ENCODE data around the gene JAZF1. TPM values are rescaled to one million over a fixed set of nuclear protein-coding genes. Genes with fewer than 3 reads are reported as not detected.

Gene JAZF1
- total and polyA plus RNA-seq, 5 donors from 2014 or later, result 6.4 to 30.7 (median 7.6) TPM

DNA sequence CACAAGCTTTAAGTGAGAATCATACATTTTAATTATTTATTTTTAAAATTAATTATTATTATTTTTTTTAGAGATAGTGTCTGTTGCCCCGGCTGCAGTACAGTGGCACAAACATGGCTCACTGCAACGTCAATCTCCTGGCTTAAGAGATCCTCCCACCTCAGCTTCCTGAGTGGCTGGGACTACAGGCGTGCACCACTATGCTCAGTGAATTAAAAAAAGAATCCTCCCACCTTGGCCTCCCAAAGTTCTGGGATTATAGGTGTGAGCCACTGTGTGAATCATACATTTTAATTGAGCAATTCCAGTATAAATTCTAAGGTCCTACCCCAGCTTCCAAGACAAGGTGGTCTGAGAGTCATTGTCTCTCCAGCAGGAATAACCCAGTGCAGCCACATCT, 172.4 kb downstream of the JAZF1 start:
- no peaks in the 10 kb centered on the region for H3K27me3 Mint-ChIP-seq
- DNase-seq (no peak), ATAC-seq (ENCODE audit: low read depth in 2 of 2) (no peak)
- H3K27ac ChIP-seq (ENCODE audit: insufficient read depth, low read length, poor library complexity, severe bottlenecking), result no peak overlapping the region
- no peak overlapping the region for H3K4me3 ChIP-seq (ENCODE audit: low read depth, low read length)
- no peaks in the 10 kb centered on the region for H3K36me3 Mint-ChIP-seq
- peaks cover 8 to 45% (median 25%) of the 10 kb centered on the region in 4 donors for H3K4me1 Mint-ChIP-seq
- peaks cover 6% of the 10 kb centered on the region for H3K4me1 ChIP-seq (ENCODE audit: control insufficient read depth, insufficient read depth, low read length, poor library complexity, severe bottlenecking)
- no peaks in the 10 kb centered on the region for H3K27me3 ChIP-seq (ENCODE audit: control insufficient read depth, insufficient read depth, low read length)
- H3K9me3 ChIP-seq (ENCODE audit: control insufficient read depth in 2 of 2, low read length in 2 of 2), result no peaks in the 10 kb centered on the region
- H3K36me3 ChIP-seq (ENCODE audit: control insufficient read depth, insufficient read depth, low read length), result peaks cover 3% of the 10 kb centered on the region
- H3K9me3 Mint-ChIP-seq, result no peaks in the 10 kb centered on the region
- no peak overlapping the region for H3K27ac Mint-ChIP-seq
- H3K4me3 Mint-ChIP-seq, result no peak overlapping the region

DNA sequence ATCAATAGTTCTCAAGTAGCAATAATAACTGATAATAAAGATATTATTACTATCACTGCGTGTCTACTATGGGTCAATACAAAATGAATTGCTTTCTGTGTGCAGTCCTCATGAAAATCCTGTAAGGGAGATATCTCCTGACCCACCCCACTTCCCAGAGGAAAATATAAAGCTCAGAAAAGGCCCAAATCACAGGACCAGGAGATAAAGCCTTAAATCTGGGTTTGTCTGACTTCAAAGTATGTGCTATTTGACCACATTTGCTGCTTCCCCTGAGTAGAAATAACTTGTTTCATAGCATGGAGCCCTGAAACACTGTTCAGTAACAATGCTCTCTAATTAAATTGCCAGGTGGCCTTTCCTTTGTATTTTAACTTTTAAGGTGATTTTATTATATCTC, 174.1 kb downstream of the JAZF1 start:
- no peaks in the 10 kb centered on the region for H3K9me3 Mint-ChIP-seq
- no peak for ATAC-seq (ENCODE audit: low read depth in 2 of 2)
- DNase-seq, result no peak
- H3K4me3 Mint-ChIP-seq, result no peak overlapping the region
- no peak overlapping the region for H3K27ac ChIP-seq (ENCODE audit: insufficient read depth, low read length, poor library complexity, severe bottlenecking)
- peaks cover 6% of the 10 kb centered on the region for H3K4me1 ChIP-seq (ENCODE audit: control insufficient read depth, insufficient read depth, low read length, poor library complexity, severe bottlenecking)
- H3K27me3 ChIP-seq (ENCODE audit: control insufficient read depth, insufficient read depth, low read length), result no peaks in the 10 kb centered on the region
- no peak overlapping the region for H3K4me3 ChIP-seq (ENCODE audit: low read depth, low read length)
- peaks cover 3% of the 10 kb centered on the region for H3K36me3 ChIP-seq (ENCODE audit: control insufficient read depth, insufficient read depth, low read length)
- H3K27me3 Mint-ChIP-seq, result no peaks in the 10 kb centered on the region
- no peaks in the 10 kb centered on the region for H3K36me3 Mint-ChIP-seq
- H3K9me3 ChIP-seq (ENCODE audit: control insufficient read depth in 2 of 2, low read length in 2 of 2), result no peaks in the 10 kb centered on the region
- peaks cover 15 to 42% (median 29%) of the 10 kb centered on the region in 4 donors for H3K4me1 Mint-ChIP-seq
- H3K27ac Mint-ChIP-seq, result no peak overlapping the region

DNA sequence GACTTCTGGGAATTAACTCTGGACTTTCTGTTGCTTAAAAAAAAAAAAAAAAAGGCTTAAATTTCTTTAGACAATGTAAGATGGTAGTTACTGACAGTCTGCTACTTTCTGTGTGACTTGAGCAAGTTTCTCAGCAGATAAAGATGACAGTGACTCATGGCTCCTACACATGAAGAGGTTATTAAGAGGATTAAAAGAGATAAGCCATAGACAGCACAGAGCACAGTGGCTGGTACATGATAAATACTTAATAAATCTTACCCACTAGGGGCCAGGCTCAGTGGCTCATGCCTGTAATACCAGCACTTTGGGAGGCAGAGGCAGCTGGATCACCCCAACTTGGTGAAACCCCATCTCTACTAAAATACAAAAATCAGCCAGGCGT, 174.8 kb downstream of the JAZF1 start:
- Mint-ChIP-seq H3K4me3 (no peak overlapping the region), H3K4me1 (peaks cover 15 to 41% (median 29%) of the 10 kb centered on the region in 4 donors), H3K9me3 (no peaks in the 10 kb centered on the region), H3K27ac (peak overlapping the region in 1 of 3 donors; percentile 35), H3K36me3 (no peaks in the 10 kb centered on the region), H3K27me3 (no peaks in the 10 kb centered on the region)
- no peak overlapping the region for H3K27ac ChIP-seq (ENCODE audit: insufficient read depth, low read length, poor library complexity, severe bottlenecking)
- peaks cover 3% of the 10 kb centered on the region for H3K36me3 ChIP-seq (ENCODE audit: control insufficient read depth, insufficient read depth, low read length)
- no peak overlapping the region for H3K4me3 ChIP-seq (ENCODE audit: low read depth, low read length)
- no peak for DNase-seq
- peaks cover 6% of the 10 kb centered on the region for H3K4me1 ChIP-seq (ENCODE audit: control insufficient read depth, insufficient read depth, low read length, poor library complexity, severe bottlenecking)
- no peak for ATAC-seq (ENCODE audit: low read depth in 2 of 2)
- H3K27me3 ChIP-seq (ENCODE audit: control insufficient read depth, insufficient read depth, low read length), result no peaks in the 10 kb centered on the region
- no peaks in the 10 kb centered on the region for H3K9me3 ChIP-seq (ENCODE audit: control insufficient read depth in 2 of 2, low read length in 2 of 2)

DNA sequence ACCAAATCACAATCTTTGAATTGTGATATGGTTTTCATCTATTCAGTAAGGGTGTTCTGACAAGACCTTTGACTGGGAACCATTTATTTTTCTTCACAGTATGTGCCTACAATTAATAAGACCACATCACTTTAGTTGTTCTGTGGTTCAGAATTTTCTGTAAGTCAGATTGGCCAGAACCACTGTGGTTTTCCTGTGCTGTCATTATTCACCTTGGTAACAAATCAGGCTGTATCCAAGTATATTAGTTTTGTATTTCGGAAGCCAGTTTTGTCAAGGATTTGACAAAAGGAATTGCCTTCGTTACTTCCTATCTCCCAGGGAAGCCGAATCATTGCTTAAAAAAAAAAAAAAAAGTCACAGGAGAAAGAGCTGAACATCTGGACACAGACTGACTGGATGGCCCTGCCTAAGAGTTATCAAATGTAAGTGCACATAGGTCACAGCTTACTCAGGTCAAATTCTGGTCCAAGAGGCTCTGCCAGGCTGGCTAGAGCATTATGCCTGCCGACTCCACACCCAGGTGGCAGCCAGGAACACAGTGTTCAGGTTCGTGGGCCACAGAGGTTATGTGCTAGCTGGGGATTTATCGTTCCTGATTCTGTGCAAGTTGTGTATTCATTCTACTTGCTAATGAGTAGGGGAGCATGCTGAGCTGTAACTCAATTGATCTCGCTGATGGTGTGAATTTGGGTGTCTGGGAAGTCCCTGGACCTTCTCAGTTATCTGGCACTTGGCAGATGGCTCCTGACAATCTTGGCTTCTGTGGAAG, 175.3 kb downstream of the JAZF1 start:
- H3K36me3 Mint-ChIP-seq, result no peaks in the 10 kb centered on the region
- H3K9me3 Mint-ChIP-seq, result no peaks in the 10 kb centered on the region
- H3K27me3 Mint-ChIP-seq, result no peaks in the 10 kb centered on the region
- ATAC-seq (ENCODE audit: low read depth in 2 of 2) (no peak), DNase-seq (no peak)
- H3K4me1 ChIP-seq (ENCODE audit: control insufficient read depth, insufficient read depth, low read length, poor library complexity, severe bottlenecking), result peaks cover 6% of the 10 kb centered on the region
- no peak overlapping the region for H3K4me3 ChIP-seq (ENCODE audit: low read depth, low read length)
- peaks cover 15 to 41% (median 28%) of the 10 kb centered on the region in 4 donors for H3K4me1 Mint-ChIP-seq
- no peak overlapping the region for H3K27ac ChIP-seq (ENCODE audit: insufficient read depth, low read length, poor library complexity, severe bottlenecking)
- H3K4me3 Mint-ChIP-seq, result no peak overlapping the region
- no peaks in the 10 kb centered on the region for H3K27me3 ChIP-seq (ENCODE audit: control insufficient read depth, insufficient read depth, low read length)
- peak overlapping the region in 2 of 3 donors; percentile 34 to 35 for H3K27ac Mint-ChIP-seq
- peaks cover 3% of the 10 kb centered on the region for H3K36me3 ChIP-seq (ENCODE audit: control insufficient read depth, insufficient read depth, low read length)
- H3K9me3 ChIP-seq (ENCODE audit: control insufficient read depth in 2 of 2, low read length in 2 of 2), result no peaks in the 10 kb centered on the region

DNA sequence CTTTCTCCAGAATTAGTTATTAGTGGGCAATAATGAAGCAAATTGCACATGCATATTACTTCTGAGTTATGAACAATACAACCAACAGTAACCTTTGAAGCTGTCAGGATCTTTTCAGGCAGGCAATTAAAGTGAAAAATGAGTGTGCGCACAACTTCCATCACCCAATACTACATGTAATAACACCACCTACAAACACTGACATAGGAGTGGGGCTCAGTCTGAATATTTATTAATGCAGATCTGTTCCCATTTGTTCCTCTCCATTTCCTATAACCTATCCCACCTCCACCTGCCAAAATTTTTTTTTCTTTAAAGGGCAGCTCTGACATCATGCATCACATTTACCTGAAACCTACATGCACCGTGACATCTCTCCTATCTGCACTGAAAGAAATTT, 177.2 kb downstream of the JAZF1 start:
- no peak overlapping the region for H3K4me3 Mint-ChIP-seq
- H3K4me1 ChIP-seq (ENCODE audit: control insufficient read depth, insufficient read depth, low read length, poor library complexity, severe bottlenecking), result peaks cover 6% of the 10 kb centered on the region
- peaks cover 18 to 39% (median 30%) of the 10 kb centered on the region in 4 donors for H3K4me1 Mint-ChIP-seq
- no peak overlapping the region for H3K27ac ChIP-seq (ENCODE audit: insufficient read depth, low read length, poor library complexity, severe bottlenecking)
- H3K36me3 Mint-ChIP-seq, result peaks cover 3% of the 10 kb centered on the region
- H3K4me3 ChIP-seq (ENCODE audit: low read depth, low read length), result no peak overlapping the region
- DNase-seq (no peak), ATAC-seq (ENCODE audit: low read depth in 2 of 2) (no peak)
- H3K27me3 ChIP-seq (ENCODE audit: control insufficient read depth, insufficient read depth, low read length), result no peaks in the 10 kb centered on the region
- H3K9me3 ChIP-seq (ENCODE audit: control insufficient read depth in 2 of 2, low read length in 2 of 2), result no peaks in the 10 kb centered on the region
- no peaks in the 10 kb centered on the region for H3K27me3 Mint-ChIP-seq
- no peak overlapping the region for H3K27ac Mint-ChIP-seq
- no peaks in the 10 kb centered on the region for H3K9me3 Mint-ChIP-seq
- peaks cover 3% of the 10 kb centered on the region for H3K36me3 ChIP-seq (ENCODE audit: control insufficient read depth, insufficient read depth, low read length)

DNA sequence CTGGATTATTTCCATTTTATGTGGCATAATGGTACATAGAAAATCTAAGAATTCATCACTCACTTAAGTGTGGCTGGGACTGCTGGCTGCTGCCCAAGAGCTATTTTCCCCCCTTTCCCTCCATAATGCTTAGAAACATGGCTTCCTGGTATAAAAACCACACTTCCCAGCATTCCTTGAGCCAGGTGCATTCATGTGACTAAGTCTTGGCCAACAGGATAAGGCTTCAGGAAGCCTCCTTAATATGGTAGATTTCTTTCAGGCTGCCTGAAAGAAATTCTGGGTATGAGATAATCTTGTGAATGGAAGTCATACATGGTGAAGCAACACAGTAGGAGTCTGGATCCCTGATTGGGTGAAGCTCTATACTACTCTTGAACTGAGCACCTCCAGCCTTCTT, 178.0 kb downstream of the JAZF1 start:
- Mint-ChIP-seq H3K4me1 (peaks cover 15 to 41% (median 29%) of the 10 kb centered on the region in 4 donors), H3K27ac (peak overlapping the region in 1 of 3 donors; percentile 38), H3K4me3 (no peak overlapping the region), H3K27me3 (no peaks in the 10 kb centered on the region), H3K36me3 (peaks cover 3% of the 10 kb centered on the region), H3K9me3 (no peaks in the 10 kb centered on the region)
- no peak overlapping the region for H3K4me3 ChIP-seq (ENCODE audit: low read depth, low read length)
- no peaks in the 10 kb centered on the region for H3K9me3 ChIP-seq (ENCODE audit: control insufficient read depth in 2 of 2, low read length in 2 of 2)
- no peaks in the 10 kb centered on the region for H3K27me3 ChIP-seq (ENCODE audit: control insufficient read depth, insufficient read depth, low read length)
- peaks cover 3% of the 10 kb centered on the region for H3K36me3 ChIP-seq (ENCODE audit: control insufficient read depth, insufficient read depth, low read length)
- DNase-seq (no peak), ATAC-seq (ENCODE audit: low read depth in 2 of 2) (no peak)
- H3K4me1 ChIP-seq (ENCODE audit: control insufficient read depth, insufficient read depth, low read length, poor library complexity, severe bottlenecking), result peaks cover 6% of the 10 kb centered on the region
- no peak overlapping the region for H3K27ac ChIP-seq (ENCODE audit: insufficient read depth, low read length, poor library complexity, severe bottlenecking)

DNA sequence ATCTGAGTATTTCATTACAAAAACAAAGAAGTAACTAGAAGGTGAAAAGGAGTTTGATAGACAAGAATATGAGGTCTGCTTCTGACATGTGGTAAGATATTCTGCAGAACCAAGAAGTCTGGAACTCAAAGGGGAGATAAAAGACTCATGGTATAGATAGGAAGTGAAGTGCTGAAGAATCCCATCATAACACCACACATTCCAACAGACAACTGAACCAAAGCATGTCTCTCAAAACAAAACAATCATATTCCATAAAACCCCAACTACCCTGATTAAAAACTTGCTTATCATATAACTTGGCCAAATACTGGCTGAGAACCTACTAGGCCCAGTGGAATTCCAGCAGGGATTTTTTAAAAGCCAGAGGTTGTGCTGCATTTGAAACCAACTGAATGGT, 178.7 kb downstream of the JAZF1 start:
- no peak overlapping the region for H3K4me3 ChIP-seq (ENCODE audit: low read depth, low read length)
- peaks cover 3% of the 10 kb centered on the region for H3K36me3 ChIP-seq (ENCODE audit: control insufficient read depth, insufficient read depth, low read length)
- peaks cover 6% of the 10 kb centered on the region for H3K4me1 ChIP-seq (ENCODE audit: control insufficient read depth, insufficient read depth, low read length, poor library complexity, severe bottlenecking)
- no peaks in the 10 kb centered on the region for H3K27me3 Mint-ChIP-seq
- H3K27me3 ChIP-seq (ENCODE audit: control insufficient read depth, insufficient read depth, low read length), result no peaks in the 10 kb centered on the region
- H3K4me1 Mint-ChIP-seq, result peaks cover 15 to 42% (median 29%) of the 10 kb centered on the region in 4 donors
- no peak overlapping the region for H3K27ac Mint-ChIP-seq
- H3K36me3 Mint-ChIP-seq, result peaks cover 3% of the 10 kb centered on the region
- ATAC-seq (ENCODE audit: low read depth in 2 of 2) (no peak), DNase-seq (no peak)
- no peak overlapping the region for H3K27ac ChIP-seq (ENCODE audit: insufficient read depth, low read length, poor library complexity, severe bottlenecking)
- no peak overlapping the region for H3K4me3 Mint-ChIP-seq
- no peaks in the 10 kb centered on the region for H3K9me3 ChIP-seq (ENCODE audit: control insufficient read depth in 2 of 2, low read length in 2 of 2)
- no peaks in the 10 kb centered on the region for H3K9me3 Mint-ChIP-seq

DNA sequence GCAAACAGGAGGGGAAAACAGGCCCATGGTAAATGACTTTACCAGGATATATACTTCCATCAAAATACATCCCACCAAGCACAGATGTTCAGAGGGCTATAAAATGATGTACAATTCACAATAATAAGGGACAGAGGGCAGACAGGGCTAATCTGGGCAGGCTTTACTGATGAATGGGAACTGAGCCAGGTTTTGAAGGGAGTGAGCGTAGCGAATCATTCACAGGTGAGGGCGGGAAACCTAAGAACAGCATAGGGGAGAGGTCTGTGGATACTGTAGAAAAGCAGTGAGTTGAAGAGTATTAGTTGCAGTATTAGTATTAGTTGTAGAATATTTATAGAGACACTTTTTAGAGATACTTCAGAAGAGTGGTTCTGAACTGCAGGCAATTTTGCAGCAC, 180.8 kb downstream of the JAZF1 start:
- Histone ChIP-seq H3K27me3 (ENCODE audit: control insufficient read depth, insufficient read depth, low read length) (no peaks in the 10 kb centered on the region), H3K27ac (ENCODE audit: insufficient read depth, low read length, poor library complexity, severe bottlenecking) (no peak overlapping the region), H3K4me3 (ENCODE audit: low read depth, low read length) (no peak overlapping the region), H3K4me1 (ENCODE audit: control insufficient read depth, insufficient read depth, low read length, poor library complexity, severe bottlenecking) (no peaks in the 10 kb centered on the region), H3K9me3 (ENCODE audit: control insufficient read depth in 2 of 2, low read length in 2 of 2) (no peaks in the 10 kb centered on the region), H3K36me3 (ENCODE audit: control insufficient read depth, insufficient read depth, low read length) (no peaks in the 10 kb centered on the region)
- no peak overlapping the region for H3K4me3 Mint-ChIP-seq
- H3K27me3 Mint-ChIP-seq, result no peaks in the 10 kb centered on the region
- H3K9me3 Mint-ChIP-seq, result no peaks in the 10 kb centered on the region
- peaks cover 15 to 31% (median 22%) of the 10 kb centered on the region in 4 donors for H3K4me1 Mint-ChIP-seq
- peaks cover 3% of the 10 kb centered on the region for H3K36me3 Mint-ChIP-seq
- DNase-seq (no peak), ATAC-seq (ENCODE audit: low read depth in 2 of 2) (no peak)
- H3K27ac Mint-ChIP-seq, result no peak overlapping the region

Data from CD4-positive, CD25-positive, alpha-beta regulatory T cell (primary cell).